SK-N-SH treated with all-trans-retinoic acid at 6 μM for 48 hours (cell line): ENCODE measurements around the gene PTEN.
A peak's percentile ranks its signal among the peaks of the same experiment; 100 is the strongest.

Experiments
- ATAC-seq: fragments of 200-7000 bp; cut with Tn5 transposase; 3 replicates; pipeline ENCODE4 v1.9.1; 2020; ENCODE audit warnings: mild to moderate bottlenecking, moderate library complexity
- ARNTL ChIP-seq: fragments of 450-650 bp; formaldehyde crosslinking; IDR thresholded peaks from 2 replicates; pipeline ENCODE4 v1.5.0; 2020; ENCODE audit warnings: low read depth, mild to moderate bottlenecking, moderate library complexity, borderline replicate concordance
- BACH2 ChIP-seq: fragments of 250-450 bp; sonication (Bioruptor Pico); IDR thresholded peaks from 2 replicates; pipeline ENCODE4 v1.9.0; 2021; ENCODE audit warnings: mild to moderate bottlenecking, borderline replicate concordance
- CREB5 ChIP-seq: fragments of 250-450 bp; sonication (Bioruptor Pico); IDR thresholded peaks from 2 replicates; pipeline ENCODE4 v1.5.1; 2020; ENCODE audit warnings: low read depth, mild to moderate bottlenecking, moderate library complexity
- CSDC2 ChIP-seq: fragments of 250-450 bp; sonication (Bioruptor Pico); IDR thresholded peaks from 2 replicates; pipeline ENCODE4 v1.5.0; 2020; ENCODE audit warnings: mild to moderate bottlenecking, moderate library complexity
- CSRNP3 ChIP-seq: fragments of 250-450 bp; sonication (Bioruptor Pico); IDR thresholded peaks from 2 replicates; pipeline ENCODE4 v1.5.1; 2021; ENCODE audit warnings: mild to moderate bottlenecking, moderate library complexity
- ISL1 ChIP-seq: fragments of 250-450 bp; sonication (Bioruptor Pico); IDR thresholded peaks from 2 replicates; pipeline ENCODE4 v2.1.2; 2022; ENCODE audit warnings: mild to moderate bottlenecking, moderate library complexity
- OSR1 ChIP-seq: fragments of 250-450 bp; sonication (Bioruptor Pico); IDR thresholded peaks from 2 replicates; pipeline ENCODE4 v1.8.0; 2022; ENCODE audit warnings: moderate library complexity, mild to moderate bottlenecking, inconsistent platforms
- PATZ1 ChIP-seq: fragments of 250-450 bp; sonication (Bioruptor Pico); IDR thresholded peaks from 2 replicates; pipeline ENCODE4 v1.8.0; 2020; ENCODE audit warnings: mild to moderate bottlenecking, moderate library complexity, borderline replicate concordance
- PPARA ChIP-seq: fragments of 250-450 bp; sonication (Bioruptor Pico); IDR thresholded peaks from 2 replicates; pipeline ENCODE4 v1.5.0; 2020; ENCODE audit warnings: mild to moderate bottlenecking, borderline replicate concordance
- SNAI2 ChIP-seq: fragments of 250-450 bp; sonication (Bioruptor Pico); IDR thresholded peaks from 2 replicates; pipeline ENCODE4 v1.5.0; 2020; ENCODE audit warnings: mild to moderate bottlenecking, moderate library complexity
- TCF4 ChIP-seq: fragments of 250-450 bp; sonication (Bioruptor Pico); IDR thresholded peaks from 2 replicates; pipeline ENCODE4 v1.8.0; 2021; ENCODE audit warnings: mild to moderate bottlenecking, moderate library complexity, borderline replicate concordance
- TOX ChIP-seq: fragments of 250-450 bp; sonication (Bioruptor Pico); IDR thresholded peaks from 2 replicates; pipeline ENCODE4 v1.8.0; 2021; ENCODE audit warnings: mild to moderate bottlenecking, moderate library complexity, borderline replicate concordance
- ZFP30 ChIP-seq: fragments of 450-650 bp; formaldehyde crosslinking; IDR thresholded peaks from 2 replicates; pipeline ENCODE4 v1.5.0; 2022; ENCODE audit warnings: mild to moderate bottlenecking, moderate library complexity
- ZNF565 ChIP-seq: fragments of 450-650 bp; formaldehyde crosslinking; conservative IDR thresholded peaks from 2 replicates; pipeline ENCODE4 v1.5.0; 2020; ENCODE audit warnings: low read depth, mild to moderate bottlenecking, moderate library complexity
- ZNF8 ChIP-seq: fragments of 450-650 bp; formaldehyde crosslinking; IDR thresholded peaks from 2 replicates; pipeline ENCODE4 v1.5.0; 2020; ENCODE audit warnings: mild to moderate bottlenecking, moderate library complexity
- TF ChIP-seq, protein P1 (sequence below): fragments of 250-450 bp; sonication (Bioruptor Pico); IDR thresholded peaks from 2 replicates; pipeline ENCODE4 v1.8.0; 2021; ENCODE audit warnings: low read depth, mild to moderate bottlenecking, moderate library complexity, borderline replicate concordance

PTEN gene

DNA sequence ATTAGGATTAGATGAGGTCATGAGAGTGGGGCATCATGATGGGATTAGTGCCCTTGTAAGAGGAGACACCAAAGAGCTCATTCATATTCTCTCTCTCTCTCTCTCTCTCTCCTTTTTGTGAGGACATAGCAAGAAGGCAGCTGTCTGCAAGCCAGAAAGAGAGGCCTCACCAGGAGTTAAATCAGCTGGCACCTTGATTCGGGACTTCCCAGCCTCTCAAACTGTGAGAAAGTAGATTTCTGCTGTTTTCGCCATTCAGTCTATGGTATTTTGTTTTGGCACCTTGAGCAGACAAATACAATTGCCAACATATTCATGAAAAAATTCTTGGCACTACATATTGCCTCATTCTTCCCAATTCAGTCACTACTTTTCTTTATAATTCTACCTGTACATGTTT is 24.8 kb upstream of the PTEN start (continued):
- TF ChIP-seq PATZ1 (no peak), ZFP30 (CRISPR knock-in tag) (no peak), CREB5 (no peak), ZNF8 (CRISPR knock-in tag) (no peak), ZNF565 (CRISPR knock-in tag) (no peak)
- TF ChIP-seq, all 23 proteins: peak for 0

DNA sequence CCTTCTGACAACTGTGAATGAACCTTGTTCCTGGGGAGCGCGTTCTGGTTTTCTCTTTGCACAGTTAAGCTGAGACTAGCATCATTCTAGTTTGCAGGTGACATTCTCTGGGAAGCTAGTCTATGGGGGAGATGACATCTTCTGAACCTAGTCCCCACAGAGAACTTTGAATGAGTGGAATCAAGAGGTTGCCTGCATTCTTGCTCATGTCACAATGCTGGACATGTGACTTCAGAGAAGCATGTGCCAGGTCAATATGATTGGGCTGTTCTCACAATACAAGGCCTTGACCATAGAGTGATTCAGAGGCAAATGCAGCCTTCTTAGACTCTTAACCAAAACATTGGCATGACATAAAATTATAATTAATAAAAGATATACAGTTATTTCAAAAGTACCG is 22.2 kb upstream of the PTEN start:
- TF ChIP-seq PPARA (no peak), OSR1 (no peak), CSRNP3 (CRISPR knock-in tag) (no peak), ARNTL (no peak), ZNF565 (CRISPR knock-in tag) (no peak), TCF4 (no peak), ISL1 (no peak), PATZ1 (no peak), CSDC2 (CRISPR knock-in tag) (no peak), ZNF8 (CRISPR knock-in tag) (no peak)
- TF ChIP-seq, protein P1, sequence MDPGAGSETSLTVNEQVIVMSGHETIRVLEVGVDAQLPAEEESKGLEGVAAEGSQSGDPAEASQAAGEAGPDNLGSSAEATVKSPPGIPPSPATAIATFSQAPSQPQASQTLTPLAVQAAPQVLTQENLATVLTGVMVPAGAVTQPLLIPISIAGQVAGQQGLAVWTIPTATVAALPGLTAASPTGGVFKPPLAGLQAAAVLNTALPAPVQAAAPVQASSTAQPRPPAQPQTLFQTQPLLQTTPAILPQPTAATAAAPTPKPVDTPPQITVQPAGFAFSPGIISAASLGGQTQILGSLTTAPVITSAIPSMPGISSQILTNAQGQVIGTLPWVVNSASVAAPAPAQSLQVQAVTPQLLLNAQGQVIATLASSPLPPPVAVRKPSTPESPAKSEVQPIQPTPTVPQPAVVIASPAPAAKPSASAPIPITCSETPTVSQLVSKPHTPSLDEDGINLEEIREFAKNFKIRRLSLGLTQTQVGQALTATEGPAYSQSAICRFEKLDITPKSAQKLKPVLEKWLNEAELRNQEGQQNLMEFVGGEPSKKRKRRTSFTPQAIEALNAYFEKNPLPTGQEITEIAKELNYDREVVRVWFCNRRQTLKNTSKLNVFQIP (CRISPR knock-in tag) = no peak
- no peak for ATAC-seq

- ATAC-seq = peak; percentile 59
- TF ChIP-seq OSR1 (no peak), BACH2 (CRISPR knock-in tag) (no peak), TOX (no peak), ZFP30 (CRISPR knock-in tag) (no peak)
Measured at GRCh38 chr10:87842220-87842641, 21.2 kb upstream of the PTEN start.

GRCh38 chr10:87842776-87843497 is 20.5 kb upstream of the PTEN start:
- ATAC-seq = peak; percentile 75
- TF ChIP-seq PPARA (no peak), TOX (0 out of 2 replicates have a peak, but pooled peaks have one; percentile 32)
- TF ChIP-seq, all 23 proteins: peak for 1

DNA sequence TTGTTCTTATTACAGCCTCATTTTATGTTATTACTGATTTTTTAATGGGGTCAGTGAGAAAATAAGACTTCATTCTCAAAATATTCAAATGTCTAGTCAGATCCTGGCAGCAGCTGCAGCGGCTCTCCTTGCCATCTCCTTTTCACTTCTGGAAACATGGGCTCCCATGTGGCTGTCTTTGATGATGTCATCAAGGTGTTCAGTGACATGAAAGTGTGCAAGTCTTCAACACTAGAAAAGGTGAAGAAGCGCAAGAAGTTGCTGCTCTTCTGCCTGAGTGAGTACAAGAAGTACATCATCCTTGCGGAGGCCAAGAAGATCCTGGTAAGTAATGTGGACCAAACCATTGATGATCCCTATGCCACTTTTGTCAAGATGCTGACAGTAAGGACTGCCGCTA is 19.7 kb upstream of the PTEN start:
- no peak for ATAC-seq
- TF ChIP-seq SNAI2 (CRISPR knock-in tag) (no peak), CSRNP3 (CRISPR knock-in tag) (no peak), ISL1 (no peak), BACH2 (CRISPR knock-in tag) (no peak)
- TF ChIP-seq, protein P1 (CRISPR knock-in tag) = no peak
- TF ChIP-seq, all 23 proteins: peak for 0
